ENCODE data around the gene P2RX3. TPM values are rescaled to one million over a fixed set of nuclear protein-coding genes. Genes with fewer than 3 reads are reported as not detected.

P2RX3 gene
- total RNA-seq, 1 donor from 2014 or later: not detected

GRCh38 chr11:57325735-57326048 lies 12.5 kb upstream of the P2RX3 start:
- Histone ChIP-seq H3K4me1 (ENCODE audit: insufficient read depth, low read length) (peaks cover 40% of the 10 kb centered on the region), H3K27ac (ENCODE audit: low read depth, low read length) (peak overlapping the region; percentile 95), H3K79me2 (ENCODE audit: insufficient read depth, low read length) (peaks cover 30% of the 10 kb centered on the region), H3K4me3 (ENCODE audit: insufficient read depth, low read depth, low read length) (peak overlapping the region; percentile 69), H3K4me2 (ENCODE audit: low read length) (peak overlapping the region; percentile 93), H3K9ac (ENCODE audit: low read length) (peak overlapping the region; percentile 94), H2AFZ (ENCODE audit: low read depth, low read length) (peak overlapping the region; percentile 87), H3K9me3 (ENCODE audit: insufficient read depth, low read depth, low read length) (no peaks in the 10 kb centered on the region), H3K27me3 (ENCODE audit: insufficient read depth, low read length) (no peaks in the 10 kb centered on the region), H4K20me1 (ENCODE audit: insufficient read depth, low read length) (peaks cover 35% of the 10 kb centered on the region), H3K36me3 (ENCODE audit: insufficient read depth, low read length) (peaks cover 36% of the 10 kb centered on the region)
- Mint-ChIP-seq H3K9me3 (ENCODE audit: unreplicated experiment) (no peaks in the 10 kb centered on the region), H3K4me1 (ENCODE audit: low read depth, unreplicated experiment) (peaks cover 36% of the 10 kb centered on the region), H3K36me3 (ENCODE audit: low read depth, unreplicated experiment) (peaks cover 31% of the 10 kb centered on the region), H3K27me3 (ENCODE audit: low read depth, unreplicated experiment) (no peaks in the 10 kb centered on the region), H3K27ac (ENCODE audit: unreplicated experiment) (peak overlapping the region; percentile 100), H3K4me3 (ENCODE audit: unreplicated experiment) (peak overlapping the region; percentile 86)
- no peak for FAIRE-seq
- no peak for DNase-seq (ENCODE audit: low read depth)
- no peak for TF ChIP-seq CTCF (IDR thresholded peaks at IDR 0.05; ENCODE audit: insufficient read depth, low read depth, low read length)
- TF ChIP-seq EZH2 (IDR thresholded peaks at IDR 0.05; ENCODE audit: insufficient read depth, low read length): no peak

DNA sequence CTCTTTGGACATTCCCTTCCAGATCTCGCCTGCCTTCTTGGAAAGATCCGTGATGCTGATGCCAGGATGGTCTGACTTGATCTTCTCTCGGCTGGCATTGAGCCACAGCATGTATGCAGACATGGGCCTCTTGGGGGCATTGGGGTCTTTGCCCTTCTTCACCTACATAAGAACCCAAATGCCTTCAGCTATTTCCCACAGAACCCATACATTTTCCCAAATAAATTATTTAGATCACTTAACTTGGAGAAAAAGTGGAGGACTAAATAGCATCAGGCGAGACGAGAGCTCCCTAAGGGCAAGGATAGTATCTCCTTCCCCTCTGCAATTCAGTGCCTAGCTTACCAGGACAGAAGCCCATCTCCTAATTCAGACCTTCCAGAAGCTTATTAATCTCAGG lies 10.4 kb upstream of the P2RX3 start:
- H3K4me1 Mint-ChIP-seq (ENCODE audit: low read depth, unreplicated experiment): peaks cover 24% of the 10 kb centered on the region
- no peaks in the 10 kb centered on the region for H3K9me3 Mint-ChIP-seq (ENCODE audit: unreplicated experiment)
- peaks cover 53% of the 10 kb centered on the region for H3K36me3 ChIP-seq (ENCODE audit: insufficient read depth, low read length)
- H2AFZ ChIP-seq (ENCODE audit: low read depth, low read length): no peak overlapping the region
- no peak overlapping the region for H3K4me3 Mint-ChIP-seq (ENCODE audit: unreplicated experiment)
- no peaks in the 10 kb centered on the region for H3K9me3 ChIP-seq (ENCODE audit: insufficient read depth, low read depth, low read length)
- no peak for DNase-seq (ENCODE audit: low read depth)
- H3K4me2 ChIP-seq (ENCODE audit: low read length): no peak overlapping the region
- no peak overlapping the region for H3K4me3 ChIP-seq (ENCODE audit: insufficient read depth, low read depth, low read length)
- no peak overlapping the region for H3K27ac Mint-ChIP-seq (ENCODE audit: unreplicated experiment)
- no peaks in the 10 kb centered on the region for H3K27me3 Mint-ChIP-seq (ENCODE audit: low read depth, unreplicated experiment)
- no peak for FAIRE-seq
- H3K27ac ChIP-seq (ENCODE audit: low read depth, low read length): no peak overlapping the region
- peaks cover 23% of the 10 kb centered on the region for H3K4me1 ChIP-seq (ENCODE audit: insufficient read depth, low read length)
- no peak overlapping the region for H3K9ac ChIP-seq (ENCODE audit: low read length)
- H3K79me2 ChIP-seq (ENCODE audit: insufficient read depth, low read length): peaks cover 28% of the 10 kb centered on the region
- TF ChIP-seq EZH2 (IDR thresholded peaks at IDR 0.05; ENCODE audit: insufficient read depth, low read length) (no peak), CTCF (IDR thresholded peaks at IDR 0.05; ENCODE audit: insufficient read depth, low read depth, low read length) (no peak)
- no peaks in the 10 kb centered on the region for H3K27me3 ChIP-seq (ENCODE audit: insufficient read depth, low read length)
- H4K20me1 ChIP-seq (ENCODE audit: insufficient read depth, low read length): peaks cover 21% of the 10 kb centered on the region
- peaks cover 38% of the 10 kb centered on the region for H3K36me3 Mint-ChIP-seq (ENCODE audit: low read depth, unreplicated experiment)

DNA sequence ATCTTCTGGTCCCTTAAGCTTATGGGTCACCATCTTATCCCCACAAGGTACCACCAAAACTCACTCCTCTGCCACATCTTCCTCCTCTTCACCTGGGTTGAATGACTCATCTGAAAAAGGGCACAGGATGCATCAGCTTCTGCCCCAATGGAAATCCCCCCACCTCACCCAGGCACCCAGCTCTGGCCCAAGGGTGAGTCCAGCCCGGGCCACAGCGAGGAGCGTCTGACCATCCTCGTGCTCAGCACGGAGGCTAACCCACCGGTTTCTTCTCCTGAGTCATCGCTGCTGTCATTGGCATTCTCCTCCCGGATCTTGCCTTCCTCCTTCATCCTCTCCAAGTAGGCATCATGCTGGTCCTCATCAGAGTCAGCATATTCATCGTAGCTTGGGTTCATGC lies 8.1 kb upstream of the P2RX3 start:
- FAIRE-seq (no peak), DNase-seq (ENCODE audit: low read depth) (no peak)
- Histone ChIP-seq H3K9ac (ENCODE audit: low read length) (no peak overlapping the region), H3K36me3 (ENCODE audit: insufficient read depth, low read length) (peaks cover 63% of the 10 kb centered on the region), H3K27ac (ENCODE audit: low read depth, low read length) (no peak overlapping the region), H3K9me3 (ENCODE audit: insufficient read depth, low read depth, low read length) (no peaks in the 10 kb centered on the region), H4K20me1 (ENCODE audit: insufficient read depth, low read length) (peaks cover 14% of the 10 kb centered on the region), H3K4me1 (ENCODE audit: insufficient read depth, low read length) (peaks cover 18% of the 10 kb centered on the region), H3K27me3 (ENCODE audit: insufficient read depth, low read length) (no peaks in the 10 kb centered on the region), H3K4me3 (ENCODE audit: insufficient read depth, low read depth, low read length) (no peak overlapping the region), H3K79me2 (ENCODE audit: insufficient read depth, low read length) (peaks cover 36% of the 10 kb centered on the region), H3K4me2 (ENCODE audit: low read length) (no peak overlapping the region), H2AFZ (ENCODE audit: low read depth, low read length) (no peak overlapping the region)
- H3K27me3 Mint-ChIP-seq (ENCODE audit: low read depth, unreplicated experiment): no peaks in the 10 kb centered on the region
- no peaks in the 10 kb centered on the region for H3K9me3 Mint-ChIP-seq (ENCODE audit: unreplicated experiment)
- H3K36me3 Mint-ChIP-seq (ENCODE audit: low read depth, unreplicated experiment): peaks cover 37% of the 10 kb centered on the region
- peaks cover 18% of the 10 kb centered on the region for H3K4me1 Mint-ChIP-seq (ENCODE audit: low read depth, unreplicated experiment)
- H3K4me3 Mint-ChIP-seq (ENCODE audit: unreplicated experiment): no peak overlapping the region
- no peak for TF ChIP-seq EZH2 (IDR thresholded peaks at IDR 0.05; ENCODE audit: insufficient read depth, low read length)
- no peak for TF ChIP-seq CTCF (IDR thresholded peaks at IDR 0.05; ENCODE audit: insufficient read depth, low read depth, low read length)
- peak overlapping the region; percentile 31 for H3K27ac Mint-ChIP-seq (ENCODE audit: unreplicated experiment)

Measured in astrocyte (in vitro differentiated cells and primary cell).